HFFc6 (cell line): ENCODE data around the gene CACNB1. TPM values are rescaled to one million over a fixed set of nuclear protein-coding genes. Genes with fewer than 3 reads are reported as not detected.

Experiments
- DNase-seq: peaks from one replicate; pipeline ENCODE4 v3.0.0-alpha.2; 2018
- H3K27ac Mint-ChIP-seq: 2 replicates; pipeline ENCODE4 v1.8.0; 2020; ENCODE audit warnings: mild to moderate bottlenecking, mixed read lengths
- H3K27me3 Mint-ChIP-seq: 2 replicates; pipeline ENCODE4 v1.8.0; 2021; ENCODE audit warnings: mild to moderate bottlenecking, moderate library complexity, mixed read lengths; ENCODE audit not compliant: insufficient read depth
- H3K36me3 Mint-ChIP-seq: 2 replicates; pipeline ENCODE4 v1.8.0; 2021; ENCODE audit warnings: low read depth, mixed read lengths
- H3K4me1 Mint-ChIP-seq: 2 replicates; pipeline ENCODE4 v1.8.0; 2020; ENCODE audit warnings: low read depth, mixed read lengths
- H3K4me3 Mint-ChIP-seq: 2 replicates; pipeline ENCODE4 v1.8.0; 2020; ENCODE audit warnings: mild to moderate bottlenecking, moderate library complexity, mixed read lengths
- H3K9me3 Mint-ChIP-seq: 2 replicates; pipeline ENCODE4 v1.8.0; 2020; ENCODE audit warnings: mild to moderate bottlenecking, mixed read lengths
- CTCF ChIP-seq: fragments of 200-600 bp; sonication (generic); IDR thresholded peaks from 2 replicates; pipeline ENCODE4 v1.5.0; 2021; ENCODE audit warnings: antibody characterized with exemption, mild to moderate bottlenecking
- total RNA-seq, 6 experiments: library from RNA; stranded (reverse); fragmentation: NEBNext Ultra II Directional; extraction: Animal tissue kit (Norgen Biotek cat#: 25700); gene quantifications; 2 replicates in 1 of 6; 3 replicates in 5 of 6; pipeline ENCODE4 v1.2.3, GENCODE V29; 2021

The CACNB1 gene
- total RNA-seq, 6 experiments from 2014 or later: 5.1 to 7.0 (median 6.1) TPM

DNA sequence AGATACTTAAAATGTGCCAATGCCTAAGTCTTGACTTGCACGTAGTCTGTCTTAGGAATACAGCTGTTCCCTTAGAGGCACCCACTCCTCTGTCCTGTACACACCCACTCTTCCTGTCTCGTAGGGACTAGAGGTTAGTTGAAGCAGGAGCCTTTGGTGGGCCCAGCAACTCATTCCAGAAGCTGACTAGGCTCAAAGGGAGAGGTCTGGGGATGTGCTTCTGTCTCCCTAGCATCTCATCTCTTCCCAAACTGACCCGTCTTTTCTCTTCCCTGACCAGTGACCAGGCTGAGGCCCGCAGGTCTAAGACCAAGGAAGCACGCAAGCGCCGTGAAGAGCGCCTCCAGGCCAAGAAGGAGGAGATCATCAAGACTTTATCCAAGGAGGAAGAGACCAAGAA is 6.8 kb upstream of the CACNB1 start:
- Mint-ChIP-seq H3K27ac (no peak overlapping the region; the same call in 1 of the 2 replicates), H3K4me3 (no peak overlapping the region), H3K4me1 (peaks cover 53% of the 10 kb centered on the region)

DNA sequence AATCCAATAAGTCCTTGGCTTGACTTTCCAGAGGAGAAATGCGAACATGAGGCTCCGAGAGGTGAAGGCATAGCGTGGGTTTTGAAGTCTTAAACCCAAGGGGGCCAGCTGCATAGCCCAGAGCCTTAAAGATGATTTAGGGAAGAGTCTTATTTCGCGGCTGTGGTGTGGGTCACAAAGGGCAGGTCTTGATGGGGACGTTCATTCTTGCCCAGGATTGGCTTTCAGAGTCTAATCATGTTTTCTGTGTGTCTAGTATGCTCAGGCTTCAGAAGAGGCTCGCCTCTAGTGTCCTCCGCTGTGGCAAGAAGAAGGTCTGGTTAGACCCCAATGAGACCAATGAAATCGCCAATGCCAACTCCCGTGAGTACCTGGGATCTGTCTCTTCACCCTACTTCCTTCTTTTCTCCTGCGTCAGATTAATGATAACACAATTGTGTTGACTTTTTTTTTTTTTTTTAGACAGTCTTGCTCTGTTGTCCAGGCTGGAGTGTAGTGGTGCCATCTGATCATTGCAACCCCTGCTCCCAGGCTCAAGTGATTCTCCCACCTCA is 3.6 kb upstream of the CACNB1 start:
- Mint-ChIP-seq H3K27ac (peak overlapping the region; percentile 99), H3K4me1 (peaks cover 44% of the 10 kb centered on the region), H3K9me3 (no peaks in the 10 kb centered on the region), H3K36me3 (peaks cover 39% of the 10 kb centered on the region), H3K4me3 (peak overlapping the region; percentile 97), H3K27me3 (peaks cover 3% of the 10 kb centered on the region; the same call in 1 of the 2 replicates)
- no peak for TF ChIP-seq CTCF
- DNase-seq: no peak

More for the DNA sequence above, 6.8 kb upstream of the CACNB1 start:
- TF ChIP-seq CTCF: no peak
- no peaks in the 10 kb centered on the region for H3K9me3 Mint-ChIP-seq
- peaks cover 39% of the 10 kb centered on the region for H3K36me3 Mint-ChIP-seq
- DNase-seq: no peak
- peaks cover 4% of the 10 kb centered on the region; the same call in 1 of the 2 replicates for H3K27me3 Mint-ChIP-seq

- DNase-seq: no peak
- Mint-ChIP-seq H3K4me1 (peaks cover 50% of the 10 kb centered on the region), H3K4me3 (peak within 1 kb of the TSS; percentile 97), H3K27me3 (peaks cover 3% of the 10 kb centered on the region; the same call in 1 of the 2 replicates), H3K9me3 (no peaks in the 10 kb centered on the region), H3K36me3 (peaks cover 39% of the 10 kb centered on the region), H3K27ac (peak within 1 kb of the TSS; percentile 99)
- TF ChIP-seq CTCF: no peak
Measured at GRCh38 chr17:39200070-39200879, 2.8 kb upstream of the CACNB1 start, which contains the start of gene RPL19. Gene RPL19, plus strand, starts transcription at chr17:39200283. Its CDS starts 62 bp downstream, at chr17:39200345.

DNA sequence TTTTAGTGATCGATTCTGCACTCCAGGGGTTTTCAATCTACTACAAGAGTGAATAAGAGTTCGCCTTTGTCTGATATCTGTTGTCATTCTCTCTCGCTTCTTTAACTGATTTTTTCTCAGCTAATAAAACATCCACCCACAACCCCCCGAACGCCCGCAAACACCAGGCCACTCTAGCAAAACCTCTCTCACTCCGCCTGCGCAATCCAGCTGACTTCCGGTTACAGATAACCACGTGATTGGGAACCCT is 2.3 kb upstream of the CACNB1 start:
- peaks cover 39% of the 10 kb centered on the region for H3K36me3 Mint-ChIP-seq
- H3K27ac Mint-ChIP-seq: peak overlapping the region; percentile 99
- DNase-seq: peak; percentile 92
- H3K4me3 Mint-ChIP-seq: peak overlapping the region; percentile 97
- no peak for TF ChIP-seq CTCF
- H3K4me1 Mint-ChIP-seq: peaks cover 55% of the 10 kb centered on the region
- no peaks in the 10 kb centered on the region for H3K9me3 Mint-ChIP-seq
- peaks cover 3% of the 10 kb centered on the region; the same call in 1 of the 2 replicates for H3K27me3 Mint-ChIP-seq

DNA sequence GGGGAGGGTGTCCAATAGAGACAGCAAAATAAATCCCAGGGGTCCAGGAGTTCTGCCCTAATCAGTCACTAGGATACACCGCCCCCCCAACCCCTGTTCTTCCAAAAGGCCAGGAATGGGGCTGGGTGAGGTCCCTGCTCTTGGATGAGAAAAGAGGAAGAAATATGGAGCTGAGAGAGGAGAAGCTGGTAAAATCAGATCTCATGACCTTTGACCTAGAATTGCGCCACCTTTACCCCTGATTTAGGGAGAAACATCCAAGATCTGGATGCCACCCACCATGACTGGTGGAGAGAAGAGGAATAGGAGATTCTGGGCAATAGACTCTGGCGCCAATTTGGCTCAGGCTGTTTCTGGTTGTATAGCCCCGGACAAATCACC is 707 bp upstream of the CACNB1 start:
- peaks cover 66% of the 10 kb centered on the region for H3K4me1 Mint-ChIP-seq
- H3K36me3 Mint-ChIP-seq: peaks cover 37% of the 10 kb centered on the region
- H3K4me3 Mint-ChIP-seq: peak overlapping the region; percentile 89
- peaks cover 1% of the 10 kb centered on the region for H3K27me3 Mint-ChIP-seq
- TF ChIP-seq CTCF: no peak
- DNase-seq: no peak
- no peaks in the 10 kb centered on the region for H3K9me3 Mint-ChIP-seq
- H3K27ac Mint-ChIP-seq: peak overlapping the region; percentile 49
